ENCODE data around the gene ZMYND19.

The ZMYND19 gene

GRCh38 chr9:137590469-137591383 lies at the start of gene ZMYND19:
Gene ZMYND19 (minus strand): TSS chr9:137590512. CDS start chr9:137590263, 249 bp downstream.
- no peak for TF ChIP-seq CTCF (IDR thresholded peaks at IDR 0.05; ENCODE audit: borderline replicate concordance, insufficient read depth, low read depth, low read length)
- peak within 1 kb of the TSS; percentile 79 for H3K4me3 ChIP-seq (ENCODE audit: low read depth, low read length)

GRCh38 chr9:137639303-137640051 lies 49.2 kb upstream of the ZMYND19 start:
- TF ChIP-seq CTCF (IDR thresholded peaks at IDR 0.05; ENCODE audit: borderline replicate concordance, insufficient read depth, low read depth, low read length) = no peak
- H3K4me3 ChIP-seq (ENCODE audit: low read depth, low read length) = no peak overlapping the region

GRCh38 chr9:137638680-137639079 lies 48.4 kb upstream of the ZMYND19 start:
- TF ChIP-seq CTCF (IDR thresholded peaks at IDR 0.05; ENCODE audit: borderline replicate concordance, insufficient read depth, low read depth, low read length) = no peak
- H3K4me3 ChIP-seq (ENCODE audit: low read depth, low read length) = no peak overlapping the region

GRCh38 chr9:137634016-137634415 lies 43.7 kb upstream of the ZMYND19 start:
- TF ChIP-seq CTCF (IDR thresholded peaks at IDR 0.05; ENCODE audit: borderline replicate concordance, insufficient read depth, low read depth, low read length) = no peak
- no peak overlapping the region for H3K4me3 ChIP-seq (ENCODE audit: low read depth, low read length)

GRCh38 chr9:137632230-137633161 lies 42.2 kb upstream of the ZMYND19 start:
- no peak for TF ChIP-seq CTCF (IDR thresholded peaks at IDR 0.05; ENCODE audit: borderline replicate concordance, insufficient read depth, low read depth, low read length)
- no peak overlapping the region for H3K4me3 ChIP-seq (ENCODE audit: low read depth, low read length)

GRCh38 chr9:137631345-137632229 lies 41.3 kb upstream of the ZMYND19 start:
- H3K4me3 ChIP-seq (ENCODE audit: low read depth, low read length) = no peak overlapping the region
- no peak for TF ChIP-seq CTCF (IDR thresholded peaks at IDR 0.05; ENCODE audit: borderline replicate concordance, insufficient read depth, low read depth, low read length)

All from GM12875 (cell line).